GM12878 (cell line): ENCODE measurements around the gene FAM156A. TPM values are rescaled to one million over a fixed set of nuclear protein-coding genes. Genes with fewer than 3 reads are reported as not detected.

ENCODE experiments used
- CBFB ChIP-seq: IDR thresholded peaks from 2 replicates; pipeline ENCODE4 v1.6.1; 2016; ENCODE audit warnings: antibody characterized with exemption, low read depth
- FOXM1 ChIP-seq: IDR thresholded peaks from 2 replicates; pipeline ENCODE4 v1.6.1; 2012; ENCODE audit warnings: low read depth, mild to moderate bottlenecking, inconsistent platforms, low read length, moderate library complexity
- HSF1 ChIP-seq: fragments of 150-350 bp; IDR thresholded peaks from 2 replicates; pipeline ENCODE4 v1.6.1; 2014; ENCODE audit warnings: mild to moderate bottlenecking, low read depth, low read length
- JUND ChIP-seq: IDR thresholded peaks from 2 replicates; pipeline ENCODE4 v1.6.1; 2012; ENCODE audit warnings: low read depth, mild to moderate bottlenecking, low read length, improper control_type of control experiment, moderate library complexity
- KLF5 ChIP-seq: fragments of 450-650 bp; IDR thresholded peaks from 2 replicates; pipeline ENCODE4 v1.6.1; 2014; ENCODE audit warnings: mild to moderate bottlenecking; ENCODE audit not compliant: partially characterized antibody
- MLLT1 ChIP-seq: fragments of 450-650 bp; IDR thresholded peaks from 2 replicates; pipeline ENCODE4 v1.6.1; 2016; ENCODE audit warnings: mild to moderate bottlenecking
- MXI1 ChIP-seq: fragments of 150-350 bp; IDR thresholded peaks from 2 replicates; pipeline ENCODE4 v1.6.1; 2011; ENCODE audit warnings: low read depth, mild to moderate bottlenecking, inconsistent platforms, low read length, improper control_type of control experiment
- PAX5 ChIP-seq: IDR thresholded peaks from 2 replicates; pipeline ENCODE4 v1.6.1; 2011; ENCODE audit warnings: low read depth, low read length, borderline replicate concordance
- PBX3 ChIP-seq: IDR thresholded peaks from 2 replicates; pipeline ENCODE4 v1.6.1; 2011; ENCODE audit warnings: mild to moderate bottlenecking, low read depth, low read length, moderate library complexity; ENCODE audit not compliant: insufficient replicate concordance
- PKNOX1 ChIP-seq: fragments of 450-650 bp; IDR thresholded peaks from 2 replicates; pipeline ENCODE4 v1.6.1; 2016; ENCODE audit warnings: mild to moderate bottlenecking
- PML ChIP-seq: IDR thresholded peaks from 2 replicates; pipeline ENCODE4 v1.6.1; 2012; ENCODE audit warnings: low read length, inconsistent platforms
- RBBP5 ChIP-seq: fragments of 200-600 bp; sonication (generic); conservative IDR thresholded peaks from 2 replicates; pipeline ENCODE4 v1.6.1; 2016
- RELA ChIP-seq: fragments of 450-650 bp; IDR thresholded peaks from 2 replicates; pipeline ENCODE4 v1.8.0; 2014; ENCODE audit warnings: borderline replicate concordance; ENCODE audit not compliant: partially characterized antibody
- RELB ChIP-seq: fragments of 450-650 bp; IDR thresholded peaks from 2 replicates; pipeline ENCODE4 v1.6.1; 2017; ENCODE audit warnings: low read depth, mild to moderate bottlenecking, moderate library complexity
- SIN3A ChIP-seq: IDR thresholded peaks from 2 replicates; pipeline ENCODE4 v1.6.1; 2012; ENCODE audit warnings: low read depth, low read length, improper control_type of control experiment
- SREBF2 ChIP-seq: IDR thresholded peaks from 2 replicates; pipeline ENCODE4 v1.6.1; 2012; ENCODE audit warnings: mild to moderate bottlenecking, low read length
- ZNF592 ChIP-seq: fragments of 450-650 bp; IDR thresholded peaks from 2 replicates; pipeline ENCODE4 v1.6.1; 2017; ENCODE audit warnings: mild to moderate bottlenecking, moderate library complexity
- polyA plus RNA-seq, 11 experiments: library from polyadenylated mRNA; depleted of rRNA in 4 of 11; unstranded in 6 of 11; stranded (reverse) in 5 of 11; fragments of >200 nt; fragmentation: Nextera tagmentation in 4 of 11; fragmentation: Illumina TruSeq in 1 of 11; extraction: Ambion mirVana in 4 of 11; extraction: Trizol in 1 of 11; gene quantifications; 1 replicate in 1 of 11; 2 replicates in 10 of 11; pipeline versions ENCODE4 v1.2.1 to v1.2.3, GENCODE V29; 2011 to 2016; ENCODE audit warnings: inconsistent platforms in 2 of 11, missing spikeins in 2 of 11, low read depth in 1 of 11
- total RNA-seq, 4 experiments: library from RNA; depleted of rRNA in 3 of 4; stranded (reverse); fragments of >200 nt in 3 of 4; fragmentation: Illumina TruSeq in 1 of 4; extraction: Trizol in 1 of 4; gene quantifications; 2 replicates each; pipeline versions ENCODE4 v1.2.1 to v1.2.3, GENCODE V29; 2013 to 2021

FAM156A gene
- total and polyA plus RNA-seq, 10 of the 15 experiments (the other 5 are each of a cell fraction or from before 2014, with no cell fraction given) = 2.9 to 25.2 (median 16.3) TPM

- TF ChIP-seq PBX3 = peak; percentile 89
- no peak for TF ChIP-seq PML
- TF ChIP-seq MXI1 = 0 out of 2 replicates have a peak, but pooled peaks have one; percentile 38
- TF ChIP-seq MLLT1 = peak; percentile 70; the same call in 1 of the 2 replicates
- no peak for TF ChIP-seq PAX5
- TF ChIP-seq ZNF592 = no peak
- TF ChIP-seq HSF1 = no peak
- TF ChIP-seq RELB = peak; percentile 84
- peak; percentile 99 for TF ChIP-seq KLF5
- TF ChIP-seq RBBP5 = no peak
- 0 out of 2 replicates have a peak, but pooled peaks have one; percentile 3 for TF ChIP-seq SREBF2
- TF ChIP-seq SIN3A = 0 out of 2 replicates have a peak, but pooled peaks have one; percentile 64
- peak; percentile 97 for TF ChIP-seq JUND
- TF ChIP-seq RELA = no peak
- 0 out of 2 replicates have a peak, but pooled peaks have one; percentile 51 for TF ChIP-seq CBFB
- no peak for TF ChIP-seq FOXM1
- TF ChIP-seq PKNOX1 = peak; percentile 96
- TF ChIP-seq, all 136 proteins: peak for 40
Measured at GRCh38 chrX:52995135-52995986, 37.0 kb upstream of the FAM156A start (continued).
